NCI-H82 treated with DMSO at 0.1 percent for 48 hours (cell line): ENCODE data around the gene SRGAP1.
A peak's percentile ranks its signal among the peaks of the same experiment; 100 is the strongest.

ENCODE experiments used
- DNase-seq: peaks from one replicate; lab custom pipeline; 2025; ENCODE audit not compliant: unreplicated experiment; lab: John Stamatoyannopoulos, UW

SRGAP1 gene

GRCh38 chr12:63844391-63845341 is at the start of gene SRGAP1:
Gene SRGAP1 (plus strand): TSS chr12:63844700. CDS start chr12:63844817, 117 bp downstream.
- DNase-seq = no peak

DNA sequence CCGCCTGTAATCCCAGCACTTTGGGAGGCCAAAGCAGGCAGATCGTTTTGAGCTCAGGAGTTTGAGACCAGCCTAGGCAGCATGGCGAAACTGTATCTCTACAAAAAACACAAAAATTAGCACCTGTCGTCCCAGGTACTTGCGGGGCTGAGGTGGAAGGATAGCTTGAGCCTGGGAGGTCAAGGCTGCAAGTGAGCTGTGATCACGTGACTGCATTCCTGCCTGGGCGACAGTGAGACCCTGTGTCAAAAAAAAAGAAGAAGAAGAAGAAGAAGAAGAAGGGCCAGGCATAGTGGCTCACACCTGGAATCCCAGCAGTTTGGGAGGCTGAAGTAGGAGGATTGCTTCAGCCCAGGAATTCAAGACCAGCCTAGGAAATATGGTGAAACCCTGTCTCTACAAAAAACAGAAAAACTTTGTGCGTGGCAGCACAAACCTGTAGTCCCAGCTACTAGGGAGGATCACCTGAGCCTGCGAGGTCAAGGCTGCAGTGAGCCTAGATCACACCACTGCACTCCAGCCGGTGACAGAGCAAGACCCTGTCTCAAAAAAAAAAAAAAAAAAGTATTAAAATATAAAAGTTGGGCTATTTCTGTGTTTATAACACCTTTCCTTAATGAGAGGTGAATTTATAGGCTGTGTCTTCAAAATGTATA is 49.3 kb upstream of the SRGAP1 start:
- DNase-seq = no peak

DNA sequence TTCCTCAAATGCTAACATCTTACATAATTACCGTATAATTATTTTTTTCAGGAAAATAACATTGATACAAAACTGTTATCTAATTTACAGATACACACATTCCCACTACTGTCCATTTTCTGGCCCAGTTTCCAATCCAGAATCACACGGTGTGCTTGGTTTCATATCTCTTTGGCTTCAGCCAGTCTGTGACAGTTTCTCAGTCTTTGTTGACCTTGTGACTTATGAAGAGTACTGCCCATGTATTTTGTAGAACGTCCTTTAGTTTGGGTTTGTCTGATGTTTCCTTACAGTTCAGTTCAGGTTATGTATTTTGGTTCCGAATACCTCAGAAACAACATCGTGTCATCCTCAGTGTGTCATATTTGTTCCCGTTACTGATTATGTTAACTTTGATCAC is 48.6 kb upstream of the SRGAP1 start:
- DNase-seq = no peak

DNA sequence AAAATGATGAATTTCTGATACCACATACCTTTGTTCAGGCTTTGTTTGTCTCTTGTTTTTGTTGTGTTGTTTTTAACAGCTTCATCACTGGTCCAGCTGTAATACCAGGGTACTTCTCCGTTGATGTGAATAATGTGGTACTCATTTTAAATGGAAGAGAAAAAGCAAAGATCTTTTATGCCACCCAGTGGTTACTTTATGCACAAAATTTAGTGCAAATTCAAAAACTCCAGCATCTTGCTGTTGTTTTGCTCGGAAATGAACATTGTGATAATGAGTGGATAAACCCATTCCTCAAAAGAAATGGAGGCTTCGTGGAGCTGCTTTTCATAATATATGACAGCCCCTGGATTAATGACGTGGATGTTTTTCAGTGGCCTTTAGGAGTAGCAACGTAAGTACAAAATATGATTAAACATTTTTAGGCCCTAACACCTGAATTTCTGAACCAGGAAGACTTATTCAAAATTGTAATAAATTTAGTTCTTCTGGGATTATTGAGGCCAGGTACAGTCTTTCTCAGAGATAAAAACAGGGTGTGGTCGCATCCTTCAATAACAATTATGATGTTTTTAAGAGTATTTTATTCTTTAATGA is 42.4 kb upstream of the SRGAP1 start:
- no peak for DNase-seq

GRCh38 chr12:63804746-63805145 is 39.8 kb upstream of the SRGAP1 start:
- DNase-seq = no peak

DNA sequence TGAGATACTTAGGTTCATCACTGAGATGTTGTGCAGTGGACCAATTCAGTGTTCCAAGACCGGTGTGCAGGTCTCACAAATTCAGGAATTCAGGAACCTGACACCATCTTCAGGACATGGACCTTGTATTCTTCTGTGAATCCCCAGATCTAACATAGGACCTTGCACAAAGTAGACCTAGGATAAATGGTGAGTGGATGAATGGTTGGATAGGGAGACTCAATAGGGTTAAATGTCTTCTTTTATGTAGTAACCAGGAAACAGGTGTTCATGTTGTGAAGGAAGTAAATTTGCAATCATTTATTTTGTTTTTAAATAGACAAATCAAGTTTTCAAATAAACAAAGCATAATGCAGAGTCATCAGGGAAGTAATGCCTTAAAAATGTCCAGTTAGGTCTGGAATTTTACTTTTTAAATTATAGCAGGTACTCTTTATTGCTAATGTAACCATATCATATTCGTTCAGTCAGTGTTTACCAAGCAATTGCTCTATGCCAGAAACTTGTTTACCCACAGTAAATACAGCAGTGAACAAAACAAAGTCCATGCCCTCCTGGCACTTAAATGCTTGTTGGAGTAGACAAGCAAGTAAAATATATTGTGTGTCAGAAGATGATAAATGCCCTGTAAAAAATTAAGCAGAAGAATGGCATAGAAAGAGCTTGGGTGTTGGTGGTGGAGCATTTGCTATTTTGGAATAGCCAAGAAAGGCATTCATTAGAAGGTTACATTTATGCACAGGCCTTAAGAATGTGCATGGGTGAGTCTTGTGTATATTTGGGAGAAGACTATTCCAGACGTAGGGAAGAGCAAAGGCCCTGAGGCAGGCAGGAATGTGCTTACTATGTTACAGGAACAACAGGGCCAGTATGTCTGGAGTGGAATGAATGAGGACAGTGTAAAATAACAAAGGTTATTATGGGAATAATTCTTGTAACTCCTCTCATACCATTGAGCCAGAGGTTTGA is 38.5 kb upstream of the SRGAP1 start:
- no peak for DNase-seq

- no peak for DNase-seq
These were observed 35.9 kb upstream of the SRGAP1 start for GRCh38 chr12:63808631-63809030.

- no peak for DNase-seq
These were observed 34.9 kb upstream of the SRGAP1 start for GRCh38 chr12:63809566-63809965.

DNA sequence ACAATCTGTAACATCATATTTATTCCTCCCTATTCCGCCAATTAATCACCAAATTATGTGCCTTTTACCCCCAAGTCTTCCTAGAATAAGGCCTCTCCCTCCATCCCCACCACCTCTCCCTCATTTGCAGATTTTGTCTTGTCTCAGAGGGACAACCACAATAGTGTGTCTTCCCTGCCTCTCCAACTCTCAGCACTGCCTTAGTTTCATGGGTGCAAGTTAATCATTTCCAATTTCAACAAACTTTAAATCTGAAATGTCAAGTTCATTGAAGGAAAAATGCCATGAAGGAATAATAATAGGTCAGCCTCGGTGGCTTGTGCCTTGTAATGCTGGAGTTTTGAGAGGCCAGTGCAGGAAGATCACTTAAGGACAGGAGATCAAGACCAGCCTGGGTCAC is 33.2 kb upstream of the SRGAP1 start:
- no peak for DNase-seq

- no peak for DNase-seq
These were observed 32.7 kb upstream of the SRGAP1 start for GRCh38 chr12:63811755-63812154.

GRCh38 chr12:63814146-63814772 is 30.2 kb upstream of the SRGAP1 start:
- no peak for DNase-seq

DNA sequence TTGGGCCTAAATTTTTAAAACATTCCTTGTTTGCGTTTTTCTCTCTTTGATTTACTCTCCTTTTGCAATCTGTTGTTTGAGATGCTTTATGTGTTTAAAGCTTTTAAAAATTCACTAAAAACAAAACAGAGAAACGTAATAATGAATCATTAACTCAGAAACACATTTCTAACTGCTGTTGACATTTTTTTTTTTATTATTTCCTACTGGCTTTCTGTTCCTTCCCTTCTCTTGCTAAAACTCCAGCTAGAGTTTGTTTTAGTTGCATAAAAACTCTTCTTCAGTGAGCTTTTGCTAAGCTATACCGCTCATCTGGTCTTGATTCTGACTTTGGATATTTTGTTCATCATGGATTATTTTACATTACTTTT is 29.0 kb upstream of the SRGAP1 start:
- no peak for DNase-seq

- no peak for DNase-seq
These were observed 28.5 kb upstream of the SRGAP1 start for GRCh38 chr12:63816031-63816430.

GRCh38 chr12:63820427-63820826 is 24.1 kb upstream of the SRGAP1 start:
- DNase-seq = no peak

DNA sequence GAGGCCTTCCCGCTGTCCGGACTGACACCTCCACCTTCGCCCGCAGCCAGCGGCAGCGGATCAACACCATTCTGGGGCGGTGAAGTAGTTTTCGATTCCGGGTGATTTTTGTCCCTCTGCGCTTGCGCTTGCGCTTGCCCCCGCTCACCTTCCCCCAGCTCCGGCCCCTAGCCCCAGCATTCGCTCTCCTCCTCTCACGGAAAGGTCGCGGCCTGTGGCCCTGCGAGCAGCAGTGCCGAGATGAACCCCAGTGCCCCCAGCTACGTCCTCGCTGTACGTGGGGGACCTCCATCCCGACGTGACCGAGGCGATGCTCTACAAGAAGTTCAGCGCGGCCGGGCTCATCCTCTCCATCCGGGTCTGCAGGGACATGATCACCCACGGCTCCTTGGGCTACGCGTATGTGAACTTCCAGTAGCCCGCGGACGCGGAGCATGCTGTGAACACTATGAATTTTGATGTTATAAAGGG is 22.7 kb upstream of the SRGAP1 start:
- no peak for DNase-seq

DNA sequence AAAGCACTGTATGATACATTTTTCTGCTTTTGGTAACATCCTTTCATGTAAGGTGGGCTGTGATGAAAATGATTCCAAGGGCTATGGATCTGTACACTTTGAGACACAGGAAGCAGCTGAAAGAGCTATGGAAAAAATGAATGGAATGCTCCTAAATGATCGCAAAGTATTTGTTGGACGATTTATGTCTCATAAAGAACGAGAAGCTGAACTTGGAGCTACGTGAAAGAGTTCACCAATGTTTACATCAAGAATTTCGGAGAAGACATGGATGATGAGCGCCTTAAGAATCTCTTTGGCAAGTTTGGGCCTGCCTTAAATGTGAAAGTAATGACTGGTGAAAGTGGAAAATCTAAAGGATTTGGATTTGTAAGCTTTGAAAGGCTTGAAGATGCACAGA is 22.1 kb upstream of the SRGAP1 start:
- DNase-seq = no peak

- no peak for DNase-seq
These were observed 21.5 kb upstream of the SRGAP1 start for GRCh38 chr12:63823040-63823439.

DNA sequence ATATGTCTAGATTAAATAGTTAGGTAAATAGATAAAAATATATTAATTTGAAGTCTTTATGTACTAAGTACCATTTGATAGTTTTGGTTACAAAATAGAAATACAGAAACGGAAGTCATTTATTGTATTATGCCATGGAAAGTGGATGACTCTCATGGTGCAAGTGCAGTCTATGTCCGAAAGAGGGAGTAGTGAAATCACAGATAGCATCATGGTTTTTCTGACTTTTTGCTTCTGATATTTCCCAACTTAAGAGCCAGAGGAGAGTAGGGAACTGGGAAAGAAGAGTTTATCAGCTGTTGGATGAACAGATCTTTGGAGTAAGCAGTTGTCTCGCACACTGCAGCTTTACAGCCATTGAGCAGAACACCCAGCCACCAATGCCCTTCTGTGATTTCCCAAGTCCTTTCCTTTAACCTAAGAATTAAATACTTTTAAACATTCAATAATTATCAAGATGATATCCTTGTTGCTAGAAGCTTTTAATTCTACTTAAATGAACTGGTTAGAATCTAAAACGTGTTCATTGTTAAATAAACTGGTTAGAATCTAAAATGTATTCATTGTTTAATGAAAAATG is 18.4 kb upstream of the SRGAP1 start:
- DNase-seq = peak; percentile 17

DNA sequence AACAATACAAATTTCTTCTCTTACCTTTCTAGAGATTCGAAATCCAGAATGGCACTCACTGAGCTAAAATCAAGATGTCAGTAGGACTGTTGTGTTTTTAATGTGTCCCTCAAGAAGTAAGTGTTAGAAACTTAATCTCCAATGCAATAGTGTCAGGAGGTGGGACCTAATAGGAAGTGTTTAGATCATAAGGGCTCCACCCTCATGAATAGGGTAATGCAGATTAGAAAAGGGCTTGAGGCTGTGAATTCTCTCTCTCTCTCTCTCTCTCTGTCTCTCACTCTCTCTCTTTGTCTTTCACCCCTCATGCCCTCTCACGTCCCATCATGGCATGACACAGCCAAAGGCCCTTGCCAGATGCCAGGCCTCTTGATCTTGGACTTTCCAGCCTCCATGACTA is 15.6 kb upstream of the SRGAP1 start:
- DNase-seq = no peak

DNA sequence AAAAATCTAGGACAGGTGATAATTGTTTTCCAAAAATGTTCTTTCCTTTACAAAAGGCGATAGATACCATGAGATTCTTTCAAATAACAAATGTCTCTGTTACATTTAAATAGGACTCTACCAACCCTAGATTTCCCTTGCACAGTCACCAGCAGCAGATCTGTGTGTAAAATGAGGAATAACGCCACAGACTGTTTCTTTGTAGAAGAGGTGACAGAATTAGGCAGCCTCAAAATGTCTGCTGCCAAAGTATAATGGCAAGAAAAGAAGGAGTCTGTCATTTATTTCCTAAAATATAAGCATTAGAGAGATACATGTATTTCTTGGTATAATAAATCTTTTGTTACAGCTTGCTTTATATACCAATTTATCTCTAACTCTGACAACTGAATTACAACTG is 8.5 kb upstream of the SRGAP1 start:
- no peak for DNase-seq
